OCI-LY7 (cell line): ENCODE results near the gene DHRS1.

ENCODE experiments used
- CTCF ChIP-seq: fragments of 200-600 bp; sonication (generic); conservative IDR thresholded peaks from 2 replicates; pipeline ENCODE4 v1.5.1; 2014; ENCODE audit warnings: mild to moderate bottlenecking, antibody characterized with exemption, low read length, moderate library complexity, mixed read lengths
- EZH2phosphoT487 ChIP-seq: fragments of 200-600 bp; sonication (generic); IDR thresholded peaks from 2 replicates; pipeline ENCODE4 v1.6.1; 2018; ENCODE audit warnings: low read depth, borderline replicate concordance, mild to moderate bottlenecking, mixed run types, antibody characterized with exemption, low read length, moderate library complexity, mixed read lengths

GRCh38 chr14:24307575-24308341 lies 8.2 kb upstream of the DHRS1 start, which contains the start of gene CIDEB:
- TF ChIP-seq CTCF (peak; percentile 98), EZH2phosphoT487 (no peak)
